Stimulated activated CD4-positive, alpha-beta T cell treated with anti-CD3 and anti-CD28 coated beads, Interleukin-4, amount 100 ng/mL, for 1 hour (primary cell): ENCODE results near the gene ARRDC2.
"Not testable (repeated sequence)": the region's sequence is repeated elsewhere in the genome, so short reads cannot be mapped to it uniquely, and the experiment has no call there.

ENCODE experiments used
- DNase-seq: peaks from one replicate; pipeline ENCODE4 v3.0.0-alpha.2; 2020

The ARRDC2 gene

DNA sequence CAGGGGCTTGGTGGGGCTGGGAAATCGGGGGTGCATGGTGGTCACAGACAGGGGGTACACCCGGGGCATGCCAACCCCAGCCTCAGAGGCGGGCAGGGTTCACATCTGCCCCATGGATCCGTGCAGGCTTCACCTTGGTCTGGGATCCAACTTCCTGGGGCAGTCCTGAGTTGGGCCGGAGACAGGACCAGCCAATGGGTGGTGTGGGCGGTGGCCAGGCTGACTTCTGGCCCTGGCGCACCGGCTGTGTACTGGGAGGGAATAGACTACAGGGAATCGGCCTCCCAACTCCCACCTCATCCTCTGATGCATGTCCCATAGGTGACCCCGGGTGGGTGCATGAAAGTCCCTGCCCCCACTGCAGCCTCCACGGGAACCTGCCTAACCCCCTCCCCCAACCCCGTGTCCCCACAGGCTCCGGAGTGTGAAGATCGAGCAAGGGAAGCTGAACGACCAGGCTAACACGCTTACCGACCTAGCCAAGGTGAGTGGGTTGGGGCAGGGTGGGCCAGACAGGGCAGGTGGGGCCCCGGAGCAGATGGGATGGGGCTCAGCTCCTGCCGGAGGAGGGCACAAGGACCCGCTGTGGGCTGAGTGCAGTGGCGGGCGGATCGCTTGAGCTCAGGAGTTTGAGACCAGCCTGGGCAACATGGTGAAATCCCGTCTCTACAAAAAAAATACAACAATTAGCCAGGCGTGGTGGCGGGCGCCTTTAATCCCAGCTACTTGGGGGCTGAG is 14.7 kb upstream of the ARRDC2 start:
- no peak for DNase-seq

GRCh38 chr19:17996826-17997316 is 11.1 kb upstream of the ARRDC2 start:
- peak; percentile 86 for DNase-seq

DNA sequence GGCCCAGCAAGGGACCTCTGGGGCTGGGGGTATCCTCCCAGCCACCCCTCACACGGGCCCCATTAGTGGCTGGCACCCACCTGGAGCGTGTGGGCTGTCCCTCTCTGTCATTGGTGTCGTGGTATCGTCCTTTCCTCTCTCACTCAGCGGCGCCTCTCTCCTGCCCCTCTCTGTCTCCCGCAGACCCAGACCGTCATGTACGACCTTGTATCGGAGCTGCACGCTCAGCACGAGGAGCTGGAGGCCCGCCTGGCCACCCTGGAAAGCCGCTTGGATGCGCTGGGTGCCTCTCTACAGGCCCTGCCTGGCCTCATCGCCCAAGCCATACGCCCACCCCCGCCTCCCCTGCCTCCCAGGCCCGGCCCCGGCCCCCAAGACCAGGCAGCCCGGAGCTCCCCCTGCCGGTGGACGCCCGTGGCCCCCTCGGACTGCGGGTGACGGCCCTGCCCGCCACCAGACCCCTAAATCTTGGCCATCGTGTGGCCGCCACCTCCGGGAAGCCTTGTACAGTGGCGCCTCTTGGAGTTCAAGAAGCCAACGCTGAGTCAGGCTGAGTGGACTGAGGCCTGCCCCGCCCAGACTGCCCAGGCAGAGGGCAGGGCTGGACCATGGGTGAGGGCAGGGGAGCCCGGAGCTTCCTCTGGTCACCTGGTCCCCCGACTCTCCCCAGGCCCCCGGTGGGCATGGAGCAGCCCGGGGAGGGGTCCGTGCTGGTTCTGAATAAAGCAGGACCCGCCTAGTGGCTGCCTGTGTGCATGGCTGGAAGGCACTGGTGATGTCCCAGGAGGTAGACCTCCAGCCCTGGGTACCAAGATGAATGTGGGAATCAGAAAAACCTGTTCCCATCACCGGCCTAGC is 9.8 kb upstream of the ARRDC2 start:
- no peak for DNase-seq

- no peak for DNase-seq
Measured at GRCh38 chr19:17998827-17999150, 9.2 kb upstream of the ARRDC2 start.

DNA sequence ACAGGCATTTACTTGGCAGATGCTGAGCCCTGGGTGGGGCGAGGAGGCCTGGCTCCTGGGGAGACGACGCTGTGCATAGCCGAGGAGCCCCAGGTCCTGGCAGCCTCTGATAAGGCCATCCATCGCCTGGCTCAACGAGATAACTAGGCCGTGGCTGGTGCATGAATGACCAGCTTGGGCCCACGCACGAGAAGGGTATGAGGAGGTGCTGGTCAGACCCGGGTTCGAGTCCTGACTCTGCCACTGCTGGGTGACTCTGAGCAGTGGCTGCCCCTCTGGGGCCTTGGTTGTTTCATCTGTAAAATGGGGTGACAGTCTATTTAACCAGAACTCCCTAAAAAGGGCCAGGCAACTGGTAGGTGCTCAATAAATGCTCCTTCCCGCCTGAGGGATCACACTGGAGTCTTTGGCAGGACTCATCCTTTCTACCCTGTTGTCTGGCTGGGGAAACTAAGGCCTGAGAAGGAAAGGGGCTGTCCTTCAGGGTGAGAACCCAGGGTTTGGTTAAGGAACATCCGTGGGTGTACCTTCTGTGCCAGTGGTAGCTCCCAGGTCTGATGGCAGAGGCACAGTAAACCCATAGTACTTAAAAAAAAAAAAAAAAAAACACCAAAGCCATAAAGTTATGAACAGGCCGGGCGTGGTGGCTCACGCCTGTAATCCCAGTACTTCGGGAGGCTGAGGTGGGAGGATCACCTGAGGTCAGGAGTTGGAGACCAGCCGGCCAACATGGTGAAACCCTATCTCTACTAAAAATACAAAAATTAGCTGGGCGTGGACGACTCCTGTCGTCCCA is 8.1 kb upstream of the ARRDC2 start:
- DNase-seq, result no peak

DNA sequence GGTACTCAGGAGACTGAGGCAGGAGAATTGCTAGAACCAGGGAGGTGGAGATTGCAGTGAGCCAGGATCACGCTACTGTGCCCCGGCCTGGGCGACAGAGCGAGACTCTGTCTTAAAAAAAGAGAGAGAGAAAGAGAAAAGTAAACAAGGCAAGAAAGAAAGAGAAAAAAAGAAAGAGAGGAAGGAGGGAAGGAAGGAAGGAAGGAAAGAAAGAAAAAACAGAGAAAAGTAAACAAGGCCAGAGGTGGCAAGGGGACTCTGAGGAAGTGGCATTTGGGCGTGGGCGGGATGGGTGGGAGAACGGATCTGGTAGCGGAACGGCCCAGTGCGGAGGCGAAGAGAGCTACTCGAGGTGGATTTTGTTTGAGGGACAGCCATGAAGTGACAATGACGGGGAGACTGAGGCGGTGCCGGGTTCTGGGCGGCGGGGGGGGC is 7.5 kb upstream of the ARRDC2 start:
- no peak for DNase-seq

GRCh38 chr19:18000915-18001776 is 6.8 kb upstream of the ARRDC2 start:
- peak; percentile 87 for DNase-seq

DNA sequence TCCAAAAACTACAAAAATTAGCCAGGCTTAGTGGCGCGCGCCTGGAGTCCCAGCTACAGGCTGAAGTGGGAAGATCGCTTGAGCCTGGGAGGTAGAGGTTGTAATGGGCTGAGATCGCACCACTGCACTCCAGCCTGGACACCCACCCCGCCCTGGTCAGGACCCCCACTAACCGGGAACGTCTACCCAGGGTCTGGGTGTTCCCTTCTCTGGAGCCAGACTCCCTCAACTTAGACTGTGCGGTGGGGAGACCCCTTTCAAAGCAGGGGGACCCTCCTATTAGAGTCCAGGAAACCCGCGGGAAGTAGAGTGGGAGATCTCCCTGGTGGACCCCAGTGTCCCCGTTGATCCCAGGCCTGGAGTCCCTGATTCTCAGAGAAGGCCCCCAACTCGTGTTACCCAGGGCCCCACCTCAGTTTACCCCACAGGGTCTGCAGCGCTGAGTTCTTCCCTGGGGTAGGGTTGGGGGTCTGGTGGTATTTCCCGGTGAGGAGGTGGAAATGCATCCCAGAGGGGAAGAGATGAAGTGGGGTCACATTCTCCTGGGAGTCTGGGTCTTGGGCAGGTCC is 6.1 kb upstream of the ARRDC2 start:
- no peak for DNase-seq

DNA sequence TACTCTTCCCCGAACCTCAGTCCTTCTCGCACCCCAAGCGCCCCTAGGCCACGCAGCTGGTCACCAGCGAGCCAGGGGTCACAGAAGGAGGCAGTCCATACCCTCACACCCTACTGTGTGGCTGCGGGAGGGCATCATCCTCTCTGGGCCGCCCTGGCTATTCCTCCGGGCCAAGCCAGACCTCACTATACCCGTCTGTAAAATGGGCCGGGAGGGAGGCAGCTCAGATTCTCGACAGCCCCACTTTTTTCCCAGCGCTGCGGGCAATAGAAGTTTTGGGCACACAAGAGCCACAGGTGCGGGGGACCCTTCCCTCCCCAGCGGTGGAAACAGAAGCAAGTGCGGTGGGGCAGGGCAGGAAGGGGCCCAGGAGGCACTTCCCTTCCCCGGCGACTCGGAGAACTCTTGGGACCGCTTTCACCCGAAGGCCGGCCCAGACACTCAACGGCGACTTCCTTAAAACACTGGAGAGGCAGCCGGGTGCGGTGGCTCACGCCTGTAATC is 5.6 kb upstream of the ARRDC2 start:
- DNase-seq, result no peak

GRCh38 chr19:18005750-18006149 is 2.2 kb upstream of the ARRDC2 start:
- DNase-seq, result not testable (repeated sequence)

DNA sequence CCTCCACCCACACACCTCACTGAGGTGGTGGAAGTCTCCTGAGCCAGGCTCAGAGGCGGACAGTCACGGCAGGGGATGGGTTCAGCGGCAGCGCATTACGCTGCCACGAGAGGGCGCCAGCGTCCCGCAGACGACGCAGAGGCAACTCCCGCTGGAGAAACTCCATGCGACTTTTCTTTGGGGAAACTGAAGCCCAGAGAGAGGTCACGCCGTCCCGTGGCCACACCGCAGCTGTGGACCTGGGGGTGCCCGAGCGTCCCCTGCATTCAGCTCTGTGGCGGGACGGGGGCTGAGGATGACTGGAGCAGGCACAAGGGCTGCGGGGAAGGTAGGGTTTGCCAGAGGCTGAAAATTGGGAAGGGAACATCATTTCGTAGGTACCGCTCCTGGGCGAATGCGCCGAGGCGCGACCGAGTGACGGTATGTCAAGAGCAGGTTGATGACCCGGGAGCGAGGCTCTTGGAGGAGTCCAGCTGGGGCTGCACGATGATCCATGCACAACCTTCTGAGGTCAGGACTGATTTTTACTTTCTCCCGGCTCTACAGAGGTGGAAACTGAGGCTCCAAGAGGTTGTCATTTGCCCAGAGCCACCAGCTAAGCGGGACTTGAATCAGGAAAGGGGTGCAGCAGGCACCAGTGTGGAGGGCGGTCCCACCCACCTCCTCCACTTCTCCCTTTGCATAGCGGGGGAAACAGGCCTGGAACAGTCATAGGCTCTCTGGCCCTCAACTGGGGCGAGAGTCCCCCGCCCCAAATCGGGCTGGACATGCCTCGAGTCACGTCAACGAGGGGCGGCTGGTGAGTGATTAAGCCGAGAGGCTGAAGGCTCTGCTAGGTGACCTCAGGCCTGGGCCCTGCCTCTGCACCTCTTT is 690 bp upstream of the ARRDC2 start:
- DNase-seq, result peak; percentile 81

GRCh38 chr19:18008814-18009213 is 844 bp downstream of the ARRDC2 start:
- DNase-seq, result no peak

DNA sequence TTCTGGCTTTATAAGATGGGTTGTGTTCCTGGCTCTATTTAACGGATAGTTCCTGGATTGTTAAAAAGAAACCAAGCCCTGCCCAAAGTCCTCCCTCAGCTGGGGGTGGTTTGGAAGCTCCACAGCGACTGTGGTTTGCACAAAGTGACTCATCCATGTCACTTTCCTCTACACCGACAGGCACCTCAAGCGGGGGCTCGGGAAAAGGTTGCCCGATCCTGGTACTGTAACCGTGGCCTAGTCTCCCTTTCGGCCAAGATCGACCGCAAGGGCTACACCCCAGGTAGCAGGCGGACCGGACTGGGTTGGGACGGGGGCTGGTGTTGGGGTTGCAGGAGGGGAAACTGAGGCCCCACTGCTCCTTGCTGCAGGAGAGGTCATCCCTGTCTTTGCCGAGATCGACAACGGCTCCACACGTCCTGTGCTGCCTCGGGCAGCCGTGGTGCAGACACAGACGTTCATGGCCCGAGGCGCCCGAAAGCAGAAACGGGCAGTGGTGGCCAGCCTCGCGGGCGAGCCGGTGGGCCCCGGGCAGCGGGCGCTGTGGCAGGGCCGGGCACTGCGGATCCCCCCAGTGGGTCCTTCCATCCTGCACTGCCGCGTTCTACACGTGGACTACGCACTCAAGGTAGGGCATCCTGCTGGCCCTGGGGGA is 1.6 kb downstream of the ARRDC2 start:
- DNase-seq, result no peak

- DNase-seq, result no peak
Measured at GRCh38 chr19:18010149-18010548, 2.2 kb downstream of the ARRDC2 start.

- DNase-seq, result no peak
Measured at GRCh38 chr19:18013210-18014111, 5.5 kb downstream of the ARRDC2 start.

- DNase-seq, result no peak
Measured at GRCh38 chr19:18014197-18014596, 6.2 kb downstream of the ARRDC2 start.

- no peak for DNase-seq
Measured at GRCh38 chr19:18016209-18016910, 8.4 kb downstream of the ARRDC2 start.
